Erythroblast (primary cell): ENCODE results near the gene MRPS10.

Source experiments
- GATA1 ChIP-seq: IDR thresholded peaks from 2 replicates; pipeline ENCODE4 v1.6.1; 2011; ENCODE audit warnings: low read depth, mild to moderate bottlenecking, control low read depth, low read length, moderate library complexity
- POLR2A ChIP-seq: IDR thresholded peaks from 2 replicates; pipeline ENCODE4 v1.6.1; 2011; ENCODE audit warnings: mild to moderate bottlenecking, low read length

GRCh38 chr6:42166444-42167141 is 51.1 kb downstream of the MRPS10 start:
- TF ChIP-seq POLR2A (no peak), GATA1 (no peak)
